ENCODE data around the gene AMBRA1. TPM values are rescaled to one million over a fixed set of nuclear protein-coding genes. Genes with fewer than 3 reads are reported as not detected.
"Not testable (repeated sequence)": the region's sequence is repeated elsewhere in the genome, so short reads cannot be mapped to it uniquely, and the experiment has no call there.

AMBRA1 gene
- total RNA-seq, 1 experiment from 2014 or later, result 10.7 TPM

GRCh38 chr11:46534711-46535110 is 59.1 kb downstream of the AMBRA1 start:
- DNase-seq (ENCODE audit: low read depth), result no peak

DNA sequence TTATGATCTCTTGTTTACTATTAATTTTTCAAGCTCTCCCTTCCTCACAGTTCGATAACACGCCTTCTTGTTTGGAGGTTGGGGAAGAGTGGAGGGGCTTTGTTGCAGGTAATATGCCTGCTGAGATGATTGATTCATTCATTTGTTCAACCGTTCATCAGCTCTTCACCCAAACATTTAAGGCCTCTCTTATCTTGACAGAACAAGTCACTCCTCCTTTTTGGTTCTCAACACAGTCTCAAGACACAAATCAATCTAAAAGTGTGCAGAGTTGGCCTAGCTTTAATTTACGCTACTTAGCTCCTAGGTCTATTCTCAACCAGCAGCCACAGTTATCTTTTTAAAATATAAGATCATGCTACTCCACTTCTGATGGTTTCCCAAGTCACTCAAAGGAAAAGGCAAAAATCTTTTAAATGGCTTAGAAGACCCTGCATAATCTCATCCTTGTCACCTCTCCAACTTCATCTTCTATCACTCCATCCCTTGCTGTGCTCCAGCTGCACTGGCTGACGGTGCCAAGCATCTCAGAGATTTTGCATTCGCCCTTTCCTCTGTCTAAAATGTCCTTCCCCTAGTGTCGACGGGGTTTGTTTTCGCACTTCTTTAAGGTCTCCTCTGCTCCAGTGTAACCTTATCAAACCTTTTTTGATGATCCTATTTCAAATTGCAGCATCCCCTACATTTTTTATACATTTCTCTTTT is 60.3 kb downstream of the AMBRA1 start:
- no peak for DNase-seq (ENCODE audit: low read depth)

- no peak for DNase-seq (ENCODE audit: low read depth)
Measured at GRCh38 chr11:46529928-46530574, 63.8 kb downstream of the AMBRA1 start.

GRCh38 chr11:46529095-46529905 is 64.5 kb downstream of the AMBRA1 start:
- peak; percentile 44 for DNase-seq (ENCODE audit: low read depth)

DNA sequence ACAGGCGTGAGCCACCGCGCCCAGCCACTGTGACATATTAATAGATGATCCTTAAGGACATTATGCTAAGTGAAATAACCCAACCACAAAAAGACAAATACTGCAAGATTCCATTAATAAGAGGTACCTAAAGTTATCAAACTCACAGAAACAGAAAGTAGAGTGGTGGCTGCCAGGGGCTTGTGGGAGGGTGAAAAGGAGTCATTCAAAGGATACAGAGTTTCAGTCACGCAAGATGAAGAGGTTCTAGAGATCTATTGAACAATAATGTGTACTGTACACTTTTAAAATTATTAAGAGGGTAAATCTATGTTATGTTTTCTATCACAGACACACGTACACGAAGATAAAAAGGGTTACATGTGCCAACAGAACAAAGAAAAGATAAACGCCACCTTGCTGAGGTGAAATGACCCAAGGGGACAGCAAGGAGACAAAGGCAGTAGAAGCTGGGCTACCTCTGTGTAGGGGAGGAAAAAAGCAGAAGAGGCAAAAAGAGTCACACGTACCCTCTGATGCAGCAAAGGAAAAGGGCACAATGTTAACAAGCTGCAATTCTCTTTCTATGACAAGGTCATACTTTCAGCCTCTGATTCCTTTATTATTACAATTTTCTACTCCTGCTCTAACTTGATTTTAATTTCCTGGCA is 65.3 kb downstream of the AMBRA1 start:
- DNase-seq (ENCODE audit: low read depth), result no peak

DNA sequence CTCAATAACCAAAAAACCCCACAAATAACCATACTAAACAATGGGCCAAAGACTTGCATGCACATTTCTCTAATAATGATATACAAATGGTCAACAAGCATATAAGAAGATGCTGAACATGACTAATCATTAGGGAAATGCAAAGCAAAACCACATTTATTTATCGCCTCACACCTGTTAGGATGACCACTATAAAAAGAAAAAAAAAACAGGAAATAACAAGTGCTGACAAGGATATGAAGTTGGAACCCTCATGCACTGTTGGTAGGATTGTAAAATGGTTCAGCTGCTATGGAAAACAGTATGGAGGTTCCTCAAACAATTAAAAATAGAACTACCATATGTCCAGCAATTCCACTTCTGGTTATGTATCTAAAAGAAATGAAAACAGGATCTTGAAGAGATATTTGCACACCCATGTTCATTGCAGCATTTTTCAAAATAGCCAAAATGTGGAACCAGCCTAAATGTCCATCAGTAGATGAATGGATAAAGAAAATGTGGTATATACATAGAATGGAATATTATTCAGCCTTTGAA is 66.2 kb downstream of the AMBRA1 start:
- no peak for DNase-seq (ENCODE audit: low read depth)

- DNase-seq (ENCODE audit: low read depth), result no peak
Measured at GRCh38 chr11:46526216-46527215, 67.3 kb downstream of the AMBRA1 start.

GRCh38 chr11:46524201-46524770 is 69.5 kb downstream of the AMBRA1 start:
- no peak for DNase-seq (ENCODE audit: low read depth)

DNA sequence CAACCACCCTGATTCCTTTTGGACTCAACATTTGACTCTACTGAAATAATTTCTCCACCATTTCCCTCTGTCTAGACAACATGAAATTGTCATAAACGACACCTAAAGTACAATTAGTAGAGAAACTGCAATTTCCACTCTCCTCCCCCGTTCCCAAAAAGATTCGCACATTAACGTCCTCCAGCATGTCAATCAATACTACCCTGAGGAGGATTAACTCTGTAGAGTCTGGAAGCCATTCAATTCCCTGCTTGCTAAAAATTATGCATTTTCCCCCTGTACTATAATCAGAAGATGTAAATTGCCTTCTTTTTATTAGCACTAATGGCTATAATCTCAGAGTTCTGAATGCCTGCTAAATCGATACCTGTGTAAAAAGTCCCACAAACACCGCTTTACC is 70.5 kb downstream of the AMBRA1 start:
- DNase-seq (ENCODE audit: low read depth), result no peak

- no peak for DNase-seq (ENCODE audit: low read depth)
Measured at GRCh38 chr11:46522682-46523281, 71.0 kb downstream of the AMBRA1 start.

- DNase-seq (ENCODE audit: low read depth), result peak; percentile 53
Measured at GRCh38 chr11:46521961-46522681, 71.7 kb downstream of the AMBRA1 start.

GRCh38 chr11:46520971-46521745 is 72.7 kb downstream of the AMBRA1 start:
- DNase-seq (ENCODE audit: low read depth), result peak; percentile 77

DNA sequence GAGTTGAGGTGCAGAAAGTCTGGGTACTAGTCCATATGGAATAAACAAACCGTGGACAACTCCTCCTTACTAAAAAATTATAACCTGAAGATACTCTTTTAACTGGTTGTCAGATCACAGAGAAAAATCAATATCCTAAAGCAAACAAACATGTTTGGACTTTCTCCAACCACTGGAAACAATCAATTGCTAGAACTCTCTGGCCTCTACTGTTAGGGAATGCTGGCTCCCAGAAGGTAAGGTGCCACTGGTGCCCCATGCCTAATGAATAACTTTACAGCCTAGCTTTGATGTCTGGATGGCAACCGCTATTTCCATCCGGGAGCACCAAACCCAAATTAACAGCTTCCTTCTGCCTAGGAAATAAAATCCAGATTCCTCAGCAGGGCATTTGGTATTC is 74.5 kb downstream of the AMBRA1 start:
- DNase-seq (ENCODE audit: low read depth), result no peak

GRCh38 chr11:46518928-46519327 is 74.9 kb downstream of the AMBRA1 start:
- not testable (repeated sequence) for DNase-seq (ENCODE audit: low read depth)

GRCh38 chr11:46514370-46514769 is 79.5 kb downstream of the AMBRA1 start:
- no peak for DNase-seq (ENCODE audit: low read depth)

- no peak for DNase-seq (ENCODE audit: low read depth)
Measured at GRCh38 chr11:46513934-46514342, 79.9 kb downstream of the AMBRA1 start.

DNA sequence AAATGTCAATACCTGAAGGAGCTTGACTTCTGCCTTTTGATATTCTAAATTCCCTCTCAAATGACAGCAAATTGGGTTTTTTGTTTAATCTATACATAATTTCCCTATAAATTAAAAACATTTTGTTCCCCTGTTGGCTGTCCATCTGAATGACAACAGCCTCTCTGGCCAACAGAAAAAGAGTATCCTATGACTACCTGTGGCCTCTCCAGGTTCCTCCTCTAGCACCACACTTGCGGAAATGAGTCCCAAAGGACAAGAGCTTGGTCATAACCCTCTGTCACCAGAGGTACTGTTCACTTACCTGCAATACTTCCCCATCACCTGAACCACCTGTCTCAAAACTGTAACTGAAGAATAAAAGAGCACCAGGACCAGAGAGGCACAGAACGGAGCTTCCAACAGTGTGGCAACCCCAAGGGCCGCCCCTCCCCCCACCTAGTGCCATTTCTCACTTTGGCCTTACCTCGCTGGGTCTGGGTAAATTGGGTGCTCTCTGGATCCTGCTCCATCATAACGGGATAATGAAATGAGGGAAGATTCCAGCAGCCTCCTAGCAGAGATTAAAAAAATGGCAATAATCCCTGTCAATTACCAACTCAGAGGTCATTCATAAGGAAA is 81.5 kb downstream of the AMBRA1 start:
- DNase-seq (ENCODE audit: low read depth), result no peak

DNA sequence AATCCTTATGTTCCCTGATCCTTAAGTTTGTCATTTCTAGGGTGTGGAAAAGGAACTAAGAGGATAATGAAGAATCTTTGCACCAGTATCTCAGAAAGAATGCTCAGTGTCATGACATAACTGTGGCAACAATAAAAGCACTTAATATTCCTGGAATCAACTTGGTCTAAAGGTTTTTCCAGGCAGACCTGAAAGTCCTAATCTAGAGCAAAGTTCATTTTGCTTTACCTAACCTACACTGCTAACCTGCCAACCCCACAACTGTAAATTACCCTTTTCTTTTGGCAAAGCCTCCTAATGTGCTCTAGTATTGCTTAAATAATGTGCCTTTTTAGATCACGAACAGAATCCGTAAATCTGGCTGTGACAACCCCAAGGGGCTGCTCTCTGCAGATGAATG is 82.5 kb downstream of the AMBRA1 start:
- no peak for DNase-seq (ENCODE audit: low read depth)

Measured in RPMI7951 (cell line).